ENCODE data around the gene TCAF1.
"Not testable (repeated sequence)": the region's sequence is repeated elsewhere in the genome, so short reads cannot be mapped to it uniquely, and the experiment has no call there.

TCAF1 gene

GRCh38 chr7:143837223-143837622, 64.8 kb downstream of the TCAF1 start:
- H3K9me3 ChIP-seq (ENCODE audit: insufficient read depth, low read depth, low read length); H3K9ac ChIP-seq (ENCODE audit: low read depth, low read length, poor library complexity, severe bottlenecking); H3K9me2 ChIP-seq (replicated peaks; ENCODE audit: low read depth, low read length); H3K4me1 ChIP-seq (ENCODE audit: insufficient read depth, low read length, poor library complexity, severe bottlenecking); H3K36me3 ChIP-seq (ENCODE audit: insufficient read depth, low read length); H3K4me3 ChIP-seq (ENCODE audit: low read length, poor library complexity, severe bottlenecking); H3K4me2 ChIP-seq (ENCODE audit: low read depth, low read length, poor library complexity, severe bottlenecking); H3F3A ChIP-seq (ENCODE audit: low read depth); H2AFZ ChIP-seq (ENCODE audit: low read length); H3K27me3 ChIP-seq (ENCODE audit: insufficient read depth, low read length, poor library complexity, severe bottlenecking); H3K79me2 ChIP-seq (ENCODE audit: insufficient read depth, low read length); H4K20me1 ChIP-seq (ENCODE audit: insufficient read depth, low read length, poor library complexity, severe bottlenecking): not testable (repeated sequence)
- 0 out of 2 replicates have a peak, but pooled peaks have one; percentile 11 for TF ChIP-seq CTCF (conservative IDR thresholded peaks at IDR 0.05; ENCODE audit: low read length)

- H2AFZ ChIP-seq (ENCODE audit: low read length); H3K9me2 ChIP-seq (replicated peaks; ENCODE audit: low read depth, low read length); H3K27me3 ChIP-seq (ENCODE audit: insufficient read depth, low read length, poor library complexity, severe bottlenecking); H3F3A ChIP-seq (ENCODE audit: low read depth); H3K4me1 ChIP-seq (ENCODE audit: insufficient read depth, low read length, poor library complexity, severe bottlenecking); H3K79me2 ChIP-seq (ENCODE audit: insufficient read depth, low read length); H3K9me3 ChIP-seq (ENCODE audit: insufficient read depth, low read depth, low read length); H3K9ac ChIP-seq (ENCODE audit: low read depth, low read length, poor library complexity, severe bottlenecking); H3K36me3 ChIP-seq (ENCODE audit: insufficient read depth, low read length); H4K20me1 ChIP-seq (ENCODE audit: insufficient read depth, low read length, poor library complexity, severe bottlenecking); H3K4me2 ChIP-seq (ENCODE audit: low read depth, low read length, poor library complexity, severe bottlenecking): not testable (repeated sequence)
- H3K4me3 ChIP-seq (ENCODE audit: low read length, poor library complexity, severe bottlenecking) = peak overlapping the region; percentile 65
Measured at GRCh38 chr7:143836622-143837021, 65.4 kb downstream of the TCAF1 start.

- H3K9ac ChIP-seq (ENCODE audit: low read depth, low read length, poor library complexity, severe bottlenecking); H3K79me2 ChIP-seq (ENCODE audit: insufficient read depth, low read length); H2AFZ ChIP-seq (ENCODE audit: low read length); H3K9me3 ChIP-seq (ENCODE audit: insufficient read depth, low read depth, low read length); H3F3A ChIP-seq (ENCODE audit: low read depth); H3K4me1 ChIP-seq (ENCODE audit: insufficient read depth, low read length, poor library complexity, severe bottlenecking); H3K4me2 ChIP-seq (ENCODE audit: low read depth, low read length, poor library complexity, severe bottlenecking); H4K20me1 ChIP-seq (ENCODE audit: insufficient read depth, low read length, poor library complexity, severe bottlenecking); H3K9me2 ChIP-seq (replicated peaks; ENCODE audit: low read depth, low read length); H3K27me3 ChIP-seq (ENCODE audit: insufficient read depth, low read length, poor library complexity, severe bottlenecking); H3K4me3 ChIP-seq (ENCODE audit: low read length, poor library complexity, severe bottlenecking); H3K36me3 ChIP-seq (ENCODE audit: insufficient read depth, low read length): not testable (repeated sequence)
Measured at GRCh38 chr7:143836088-143836487, 65.9 kb downstream of the TCAF1 start.

GRCh38 chr7:143826578-143826977, 75.4 kb downstream of the TCAF1 start:
- H3F3A ChIP-seq (ENCODE audit: low read depth); H2AFZ ChIP-seq (ENCODE audit: low read length); H3K27me3 ChIP-seq (ENCODE audit: insufficient read depth, low read length, poor library complexity, severe bottlenecking); H4K20me1 ChIP-seq (ENCODE audit: insufficient read depth, low read length, poor library complexity, severe bottlenecking); H3K4me1 ChIP-seq (ENCODE audit: insufficient read depth, low read length, poor library complexity, severe bottlenecking); H3K9me3 ChIP-seq (ENCODE audit: insufficient read depth, low read depth, low read length); H3K36me3 ChIP-seq (ENCODE audit: insufficient read depth, low read length); H3K9ac ChIP-seq (ENCODE audit: low read depth, low read length, poor library complexity, severe bottlenecking); H3K79me2 ChIP-seq (ENCODE audit: insufficient read depth, low read length); H3K4me2 ChIP-seq (ENCODE audit: low read depth, low read length, poor library complexity, severe bottlenecking); H3K4me3 ChIP-seq (ENCODE audit: low read length, poor library complexity, severe bottlenecking); H3K9me2 ChIP-seq (replicated peaks; ENCODE audit: low read depth, low read length): not testable (repeated sequence)

- not testable (repeated sequence) for H3K27me3 ChIP-seq (ENCODE audit: insufficient read depth, low read length, poor library complexity, severe bottlenecking); H3K79me2 ChIP-seq (ENCODE audit: insufficient read depth, low read length); H4K20me1 ChIP-seq (ENCODE audit: insufficient read depth, low read length, poor library complexity, severe bottlenecking); H3K4me2 ChIP-seq (ENCODE audit: low read depth, low read length, poor library complexity, severe bottlenecking); H3F3A ChIP-seq (ENCODE audit: low read depth); H3K9me2 ChIP-seq (replicated peaks; ENCODE audit: low read depth, low read length); H3K36me3 ChIP-seq (ENCODE audit: insufficient read depth, low read length); H2AFZ ChIP-seq (ENCODE audit: low read length); H3K4me3 ChIP-seq (ENCODE audit: low read length, poor library complexity, severe bottlenecking); H3K9ac ChIP-seq (ENCODE audit: low read depth, low read length, poor library complexity, severe bottlenecking); H3K4me1 ChIP-seq (ENCODE audit: insufficient read depth, low read length, poor library complexity, severe bottlenecking); H3K9me3 ChIP-seq (ENCODE audit: insufficient read depth, low read depth, low read length)
Measured at GRCh38 chr7:143824295-143825135, 77.5 kb downstream of the TCAF1 start.

GRCh38 chr7:143823634-143824294, 78.2 kb downstream of the TCAF1 start:
- H3K4me3 ChIP-seq (ENCODE audit: low read length, poor library complexity, severe bottlenecking); H3K4me1 ChIP-seq (ENCODE audit: insufficient read depth, low read length, poor library complexity, severe bottlenecking); H3K9ac ChIP-seq (ENCODE audit: low read depth, low read length, poor library complexity, severe bottlenecking); H3K4me2 ChIP-seq (ENCODE audit: low read depth, low read length, poor library complexity, severe bottlenecking); H3K79me2 ChIP-seq (ENCODE audit: insufficient read depth, low read length); H3K36me3 ChIP-seq (ENCODE audit: insufficient read depth, low read length); H4K20me1 ChIP-seq (ENCODE audit: insufficient read depth, low read length, poor library complexity, severe bottlenecking); H3F3A ChIP-seq (ENCODE audit: low read depth); H3K9me2 ChIP-seq (replicated peaks; ENCODE audit: low read depth, low read length); H2AFZ ChIP-seq (ENCODE audit: low read length); H3K27me3 ChIP-seq (ENCODE audit: insufficient read depth, low read length, poor library complexity, severe bottlenecking); H3K9me3 ChIP-seq (ENCODE audit: insufficient read depth, low read depth, low read length): not testable (repeated sequence)

All from Loucy (cell line).